GM12864 (cell line): Measurements from ENCODE around the gene CSNK1G3.
"Not testable (repeated sequence)": the region's sequence is repeated elsewhere in the genome, so short reads cannot be mapped to it uniquely, and the experiment has no call there.

ENCODE experiments used
- DNase-seq: peaks from one replicate; pipeline ENCODE4 v3.0.0-alpha.2; 2011; ENCODE audit warnings: low read depth
- H3K4me3 ChIP-seq: 2 replicates; pipeline ENCODE4 v1.5.1; 2011; ENCODE audit warnings: mild to moderate bottlenecking, low read depth, low read length, control low read depth
- CTCF ChIP-seq: IDR thresholded peaks from 2 replicates; pipeline ENCODE4 v1.5.1; 2011; ENCODE audit warnings: low read depth, mild to moderate bottlenecking, moderate library complexity, low read length, control low read depth, inconsistent platforms; ENCODE audit errors: missing control alignments

CSNK1G3 gene

GRCh38 chr5:123482258-123482657 is 29.7 kb upstream of the CSNK1G3 start:
- no peak for DNase-seq
- H3K4me3 ChIP-seq: no peak overlapping the region
- no peak for TF ChIP-seq CTCF

GRCh38 chr5:123483446-123484077 is 28.4 kb upstream of the CSNK1G3 start:
- H3K4me3 ChIP-seq: no peak overlapping the region
- no peak for TF ChIP-seq CTCF
- DNase-seq: no peak

GRCh38 chr5:123485275-123485674 is 26.7 kb upstream of the CSNK1G3 start:
- TF ChIP-seq CTCF: no peak
- H3K4me3 ChIP-seq: no peak overlapping the region
- DNase-seq: no peak

GRCh38 chr5:123486951-123487655 is 24.9 kb upstream of the CSNK1G3 start:
- no peak for TF ChIP-seq CTCF
- no peak for DNase-seq
- H3K4me3 ChIP-seq: no peak overlapping the region

GRCh38 chr5:123490974-123491373 is 21.0 kb upstream of the CSNK1G3 start:
- no peak overlapping the region for H3K4me3 ChIP-seq
- no peak for DNase-seq

GRCh38 chr5:123495211-123495610 is 16.8 kb upstream of the CSNK1G3 start:
- DNase-seq, H3K4me3 ChIP-seq: not testable (repeated sequence)

More at GRCh38 chr5:123490974-123491373, 21.0 kb upstream of the CSNK1G3 start:
- no peak for TF ChIP-seq CTCF

GRCh38 chr5:123496892-123497291 is 15.1 kb upstream of the CSNK1G3 start:
- DNase-seq: no peak
- no peak overlapping the region for H3K4me3 ChIP-seq
- no peak for TF ChIP-seq CTCF
